ENCODE measurements around the gene CST7.

DNA sequence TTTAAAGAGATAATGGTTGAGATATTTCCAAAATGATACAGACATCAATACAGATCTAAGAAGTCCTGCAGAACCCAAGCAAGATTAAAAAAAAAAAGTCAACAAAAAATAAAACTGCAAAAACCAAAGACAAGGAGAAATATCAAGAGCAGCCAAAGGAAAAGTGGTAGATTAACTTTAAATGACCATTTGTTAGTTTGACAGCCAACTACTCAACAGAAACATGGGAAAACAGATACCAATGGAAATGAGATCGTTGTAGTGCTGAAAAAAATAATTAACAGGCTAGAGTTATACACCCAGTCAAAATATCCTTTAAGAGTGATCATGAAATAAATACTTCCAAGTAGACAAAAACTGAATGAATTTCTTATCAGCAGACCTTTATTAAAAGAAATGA, 53.9 kb downstream of the CST7 start:
- TF ChIP-seq, protein P1, sequence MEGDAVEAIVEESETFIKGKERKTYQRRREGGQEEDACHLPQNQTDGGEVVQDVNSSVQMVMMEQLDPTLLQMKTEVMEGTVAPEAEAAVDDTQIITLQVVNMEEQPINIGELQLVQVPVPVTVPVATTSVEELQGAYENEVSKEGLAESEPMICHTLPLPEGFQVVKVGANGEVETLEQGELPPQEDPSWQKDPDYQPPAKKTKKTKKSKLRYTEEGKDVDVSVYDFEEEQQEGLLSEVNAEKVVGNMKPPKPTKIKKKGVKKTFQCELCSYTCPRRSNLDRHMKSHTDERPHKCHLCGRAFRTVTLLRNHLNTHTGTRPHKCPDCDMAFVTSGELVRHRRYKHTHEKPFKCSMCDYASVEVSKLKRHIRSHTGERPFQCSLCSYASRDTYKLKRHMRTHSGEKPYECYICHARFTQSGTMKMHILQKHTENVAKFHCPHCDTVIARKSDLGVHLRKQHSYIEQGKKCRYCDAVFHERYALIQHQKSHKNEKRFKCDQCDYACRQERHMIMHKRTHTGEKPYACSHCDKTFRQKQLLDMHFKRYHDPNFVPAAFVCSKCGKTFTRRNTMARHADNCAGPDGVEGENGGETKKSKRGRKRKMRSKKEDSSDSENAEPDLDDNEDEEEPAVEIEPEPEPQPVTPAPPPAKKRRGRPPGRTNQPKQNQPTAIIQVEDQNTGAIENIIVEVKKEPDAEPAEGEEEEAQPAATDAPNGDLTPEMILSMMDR (IDR thresholded peaks at IDR 0.05; ENCODE audit: insufficient read depth, low read length, poor library complexity, severe bottlenecking), result no peak
- TF ChIP-seq EZH2phosphoT487 (conservative IDR thresholded peaks at IDR 0.05; ENCODE audit: low read length), result no peak
